ENCODE data around the gene CHST11.
A peak's percentile ranks its signal among the peaks of the same experiment; 100 is the strongest.

Gene CHST11

GRCh38 chr12:104484079-104484478, 27.3 kb downstream of the CHST11 start:
- DNase-seq, result no peak

DNA sequence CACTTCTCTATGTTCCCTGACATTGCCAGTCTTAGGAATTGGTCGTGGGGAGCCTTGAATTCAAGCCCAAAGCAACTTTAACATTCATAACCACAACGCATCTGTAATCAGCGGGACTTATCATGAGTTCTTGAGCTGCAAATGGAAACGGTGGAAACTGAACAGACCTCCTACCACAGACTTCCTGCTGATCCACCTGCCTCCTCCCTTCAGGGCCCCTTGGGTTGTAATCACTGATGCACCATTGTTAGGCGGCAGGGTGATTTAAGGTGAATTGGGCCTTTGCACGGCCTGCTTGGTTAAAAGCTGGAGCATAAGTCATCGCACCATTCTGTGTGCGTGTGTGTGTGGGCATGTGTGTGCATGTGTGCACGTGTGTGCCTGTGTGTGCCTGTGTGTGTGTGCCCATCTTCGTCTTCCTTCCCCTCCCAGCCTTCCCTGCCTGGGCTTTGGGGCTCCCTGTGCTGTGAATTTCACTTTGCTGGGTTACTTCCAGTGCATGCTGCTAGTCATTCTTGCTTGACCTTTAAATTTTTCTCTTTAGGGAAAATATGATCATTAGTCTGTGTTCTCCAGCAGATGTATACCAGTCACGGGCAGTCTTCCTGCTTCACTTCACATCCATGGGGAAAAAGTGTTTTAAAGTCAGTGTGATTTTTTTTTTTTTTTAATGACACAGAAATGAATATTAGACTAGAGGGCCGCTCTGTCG, 29.1 kb downstream of the CHST11 start:
- no peak for DNase-seq

DNA sequence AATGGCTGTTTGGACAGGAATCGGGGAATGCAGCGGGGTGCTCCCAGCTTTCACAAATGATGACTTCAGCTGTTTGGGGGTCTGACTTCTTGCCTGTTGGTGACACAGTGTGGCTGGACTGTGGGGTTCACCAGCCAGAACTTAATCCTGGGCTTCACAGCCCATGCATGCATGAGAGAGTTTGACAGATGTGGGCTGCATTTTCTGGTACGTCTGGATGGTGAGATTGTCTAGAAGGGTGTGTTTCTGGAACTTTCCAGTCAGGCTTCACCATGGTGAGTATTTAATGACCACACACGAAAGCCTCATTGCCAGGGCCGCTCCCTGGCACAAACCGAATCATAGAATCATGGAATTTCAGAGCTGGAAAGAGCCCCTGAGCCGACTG, 29.6 kb downstream of the CHST11 start:
- DNase-seq, result no peak

GRCh38 chr12:104486943-104487819, 30.4 kb downstream of the CHST11 start:
- no peak for DNase-seq

DNA sequence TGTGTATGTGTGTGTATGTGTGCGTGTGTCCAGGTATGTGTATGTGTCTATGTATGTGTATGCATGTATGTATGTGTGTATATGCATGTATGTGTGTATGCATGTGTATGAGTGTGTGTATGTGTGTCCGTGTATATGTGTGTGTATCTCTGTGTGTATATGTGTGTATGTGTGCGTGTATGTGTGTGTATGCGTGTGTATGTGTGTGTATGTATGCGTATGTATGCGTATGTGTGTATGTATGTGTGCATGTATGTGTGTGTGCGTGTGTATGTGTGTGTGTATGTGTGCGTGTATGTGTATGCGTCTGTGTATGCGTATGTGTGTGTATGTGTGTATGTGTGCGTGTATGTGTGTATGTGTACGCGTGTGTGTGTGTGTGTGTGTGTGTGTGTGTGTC, 31.6 kb downstream of the CHST11 start:
- DNase-seq, result no peak

GRCh38 chr12:104490186-104490585, 33.4 kb downstream of the CHST11 start:
- DNase-seq, result no peak

- no peak for DNase-seq
These were observed 34.1 kb downstream of the CHST11 start for GRCh38 chr12:104490850-104491249.

DNA sequence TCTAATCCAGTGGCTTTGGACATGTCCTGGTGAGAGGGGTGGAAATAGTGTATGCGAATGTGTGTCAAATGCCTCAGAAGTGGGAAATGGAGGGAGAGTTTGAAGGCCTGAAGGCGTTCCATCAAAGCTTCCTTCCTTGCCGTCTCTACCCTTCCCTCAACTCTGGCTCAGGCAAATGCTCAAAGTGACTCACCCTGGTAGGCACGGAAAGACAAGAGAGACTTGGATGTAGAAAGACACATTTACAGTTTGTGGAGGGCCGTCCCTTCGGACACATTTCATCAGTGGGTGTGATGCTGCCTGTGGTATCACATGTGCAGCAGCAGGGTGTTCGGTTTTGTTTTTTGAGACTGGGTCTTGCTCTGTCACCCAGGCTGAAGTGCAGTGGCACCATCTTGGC, 36.7 kb downstream of the CHST11 start:
- no peak for DNase-seq

GRCh38 chr12:104494137-104494792, 37.5 kb downstream of the CHST11 start:
- DNase-seq, result no peak

DNA sequence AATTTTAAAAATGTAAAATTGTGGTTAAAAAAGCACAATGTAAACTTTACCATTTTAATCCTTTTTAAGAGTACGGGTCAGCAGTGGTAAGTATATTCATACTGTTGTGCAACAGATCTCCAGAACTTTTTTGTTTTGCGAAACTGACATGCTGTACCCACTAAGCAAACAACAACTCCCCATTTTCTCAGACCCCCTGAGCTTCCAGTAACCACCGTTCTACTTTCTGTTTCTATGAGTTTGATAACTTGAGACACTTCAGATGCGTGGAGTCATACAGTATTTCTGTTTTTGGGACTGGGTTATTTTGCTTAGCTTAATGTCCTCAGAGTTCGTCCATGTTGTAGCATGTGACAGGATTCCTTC, 38.0 kb downstream of the CHST11 start:
- DNase-seq, result no peak

GRCh38 chr12:104495786-104496185, 39.0 kb downstream of the CHST11 start:
- DNase-seq, result no peak

GRCh38 chr12:104496336-104496735, 39.6 kb downstream of the CHST11 start:
- DNase-seq, result no peak

DNA sequence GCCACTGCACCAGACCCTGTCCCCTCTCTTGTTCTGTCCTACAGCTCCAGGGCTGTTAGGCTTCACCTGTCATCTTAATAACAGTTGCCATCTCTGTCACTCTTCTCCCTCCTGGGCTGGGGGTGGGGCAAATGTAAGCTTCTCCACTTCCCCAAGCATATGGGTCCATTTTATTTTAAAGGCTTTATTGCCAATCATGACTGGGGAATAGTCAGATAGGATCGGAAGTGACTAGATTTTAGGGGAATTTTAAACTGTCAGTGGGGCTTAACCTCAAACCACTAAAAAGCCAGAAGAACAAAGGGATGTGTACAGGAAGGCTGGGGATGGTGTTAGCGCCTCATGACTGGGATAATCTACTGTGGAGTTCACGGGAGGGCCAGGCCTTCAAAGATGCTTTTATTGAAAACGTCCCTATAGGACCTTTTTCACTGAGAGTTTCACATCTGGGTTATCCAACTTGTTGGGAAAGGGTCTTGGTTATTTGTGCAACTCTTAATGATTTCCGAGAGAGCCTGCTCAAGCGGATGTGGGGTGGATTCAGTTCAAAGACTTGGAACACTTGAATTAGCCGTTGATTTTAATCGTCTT, 41.6 kb downstream of the CHST11 start:
- DNase-seq, result no peak

DNA sequence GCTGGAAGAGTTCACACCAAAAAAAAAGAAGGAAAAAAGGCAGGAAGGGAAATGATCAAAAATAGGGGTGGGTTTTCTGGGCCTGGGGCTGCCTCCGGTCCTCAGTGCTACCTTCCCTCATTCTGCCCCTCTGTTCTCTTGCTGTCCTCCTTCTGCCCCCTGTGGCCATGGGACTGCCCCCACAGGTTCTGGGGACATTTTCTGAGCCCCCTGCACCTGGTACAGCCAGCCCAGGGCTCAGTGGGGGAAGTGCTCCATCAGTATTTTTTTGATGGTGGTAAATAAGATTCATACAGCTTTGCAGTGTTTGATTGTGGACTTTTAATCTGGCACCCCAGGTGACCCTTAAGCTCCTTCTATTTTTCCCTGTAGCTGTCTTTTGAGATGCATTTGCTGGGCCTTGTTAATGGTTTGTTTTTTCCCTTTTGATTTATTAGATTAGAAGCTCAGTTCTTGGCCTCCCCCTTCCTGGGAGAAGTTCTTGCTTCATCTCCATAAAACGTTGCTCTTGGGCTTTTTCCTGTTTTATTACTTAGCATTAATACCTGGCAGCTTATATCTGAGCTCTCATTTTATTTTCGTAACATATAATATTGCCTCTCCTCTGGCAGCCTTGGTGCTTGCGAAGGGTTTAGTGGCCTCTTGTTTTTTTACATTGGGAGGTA, 43.1 kb downstream of the CHST11 start:
- no peak for DNase-seq

- DNase-seq, result no peak
These were observed 44.4 kb downstream of the CHST11 start for GRCh38 chr12:104501115-104501514.

DNA sequence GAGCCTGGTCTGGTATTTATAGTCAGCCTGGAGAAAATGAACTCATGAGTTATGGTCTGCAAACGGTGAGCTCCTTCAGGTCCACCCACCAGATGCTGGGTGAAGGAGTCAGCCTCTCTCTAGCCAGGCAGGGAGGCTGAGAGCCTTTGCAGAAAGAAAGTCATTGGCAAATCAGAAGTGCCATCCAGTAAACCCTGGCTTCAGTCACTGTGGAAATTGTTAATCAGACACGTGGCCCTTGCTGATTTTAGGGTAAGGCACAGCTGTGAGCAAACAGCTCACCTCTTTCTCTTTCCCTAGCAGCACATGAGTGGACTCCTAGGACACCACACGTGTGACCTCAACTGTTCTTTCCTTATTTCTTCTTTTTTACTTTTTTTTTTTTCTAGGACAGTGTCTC, 44.9 kb downstream of the CHST11 start:
- no peak for DNase-seq

GRCh38 chr12:104502217-104502616, 45.5 kb downstream of the CHST11 start:
- no peak for DNase-seq

DNA sequence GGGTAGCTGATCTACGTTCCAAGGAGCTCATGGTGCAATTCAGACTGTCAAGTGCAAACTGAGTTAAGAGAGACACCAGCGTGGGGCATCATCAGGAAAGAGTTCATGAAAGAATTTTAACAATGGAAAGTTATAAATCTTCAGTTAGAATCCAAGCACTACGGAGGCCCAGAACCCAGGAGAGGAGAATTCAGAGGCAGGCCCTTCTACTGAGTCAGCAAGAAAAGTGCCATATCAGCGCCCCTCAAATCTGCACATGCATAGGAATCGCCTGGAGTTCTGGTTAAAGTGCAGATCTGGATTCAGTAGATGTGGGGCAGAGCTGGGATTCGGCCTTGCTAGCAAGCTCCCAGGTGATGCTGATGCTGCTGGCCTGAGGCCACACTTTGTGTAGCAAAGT, 45.9 kb downstream of the CHST11 start:
- DNase-seq, result no peak

DNA sequence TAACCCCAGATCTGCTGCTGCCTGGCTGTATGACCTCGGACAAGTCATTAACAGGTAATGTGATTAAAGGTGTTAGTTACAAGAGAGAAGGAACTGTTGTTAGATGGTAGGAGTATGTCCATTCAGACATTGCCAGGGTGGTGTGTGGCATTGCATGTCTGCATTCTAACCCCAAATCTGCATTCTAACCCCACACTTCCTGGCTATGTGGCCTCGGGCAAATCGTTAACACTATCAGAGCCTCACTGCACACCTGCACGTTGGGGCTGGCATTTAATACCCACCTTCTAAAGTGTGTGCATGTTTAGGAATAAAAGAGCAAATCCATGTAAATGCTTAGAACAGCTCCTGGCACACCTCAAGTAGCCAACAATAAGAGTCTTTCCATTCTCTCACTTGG, 46.4 kb downstream of the CHST11 start:
- no peak for DNase-seq

DNA sequence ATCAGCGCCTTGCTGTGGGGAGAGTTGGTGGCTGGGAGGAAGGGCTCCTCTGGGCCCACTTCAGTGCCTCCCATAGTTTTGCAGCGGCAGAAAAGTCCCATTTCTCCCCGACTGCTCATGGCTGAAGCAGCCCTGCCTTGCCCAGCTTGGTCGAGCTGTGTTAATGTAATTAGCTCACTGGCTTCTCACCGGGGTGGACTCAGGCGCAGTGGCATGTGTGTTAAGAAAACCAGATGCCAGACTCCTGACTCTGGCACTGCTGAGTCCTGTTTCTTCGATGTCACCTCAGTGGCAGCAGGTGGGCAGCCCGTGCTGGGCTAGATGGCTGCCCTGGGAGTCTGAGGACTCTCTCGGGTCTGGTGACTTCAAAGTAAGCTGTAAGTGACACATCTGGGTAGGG, 47.4 kb downstream of the CHST11 start:
- DNase-seq, result no peak

DNA sequence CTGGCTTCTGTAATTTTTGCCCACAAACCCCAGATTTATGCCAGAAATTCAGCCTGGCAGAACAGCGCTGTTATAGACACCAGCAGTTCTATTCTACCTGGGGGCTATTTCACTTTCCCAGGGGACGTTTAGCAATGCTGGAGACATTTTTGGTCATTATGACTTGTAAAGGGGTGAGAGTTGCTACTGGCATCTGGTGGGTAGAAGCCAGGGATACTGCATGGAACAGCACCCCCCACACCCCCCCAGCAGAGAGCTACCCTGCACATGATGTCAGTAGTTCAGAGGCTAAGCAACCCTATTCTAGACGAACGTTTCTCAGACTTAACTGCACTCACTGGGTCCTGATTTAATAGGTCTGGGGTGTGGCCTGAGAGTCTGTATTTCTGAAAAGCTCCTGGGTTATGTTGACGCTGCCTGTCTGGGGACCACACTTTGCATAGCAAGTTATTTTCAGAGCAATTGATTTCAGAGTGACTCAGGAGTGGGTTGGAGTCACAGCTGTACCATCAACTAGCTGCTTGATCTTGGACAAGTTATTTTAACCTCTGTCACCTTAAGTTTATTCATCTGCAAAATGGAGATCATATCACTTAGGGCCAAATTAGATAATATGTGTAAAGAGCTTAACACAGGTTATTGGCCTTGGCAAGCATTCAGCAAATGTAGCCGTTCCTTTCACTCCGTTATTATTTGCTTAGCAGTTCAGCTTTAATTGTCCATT, 48.5 kb downstream of the CHST11 start:
- peak; percentile 6 for DNase-seq

GRCh38 chr12:104506676-104507401, 50.1 kb downstream of the CHST11 start:
- peak; percentile 75 for DNase-seq

All from DMS 273 treated with DMSO at 0.1 percent for 48 hours (cell line).